UCSD-AML1 (cell line): ENCODE data around the gene VSIR.

ENCODE experiments used
- DNase-seq: peaks from one replicate; lab custom pipeline; 2025; ENCODE audit not compliant: unreplicated experiment; lab: John Stamatoyannopoulos, UW

The VSIR gene

GRCh38 chr10:71697938-71698709 lies 75.2 kb downstream of the VSIR start:
- no peak for DNase-seq
